ENCODE results near the gene AUP1.

DNA sequence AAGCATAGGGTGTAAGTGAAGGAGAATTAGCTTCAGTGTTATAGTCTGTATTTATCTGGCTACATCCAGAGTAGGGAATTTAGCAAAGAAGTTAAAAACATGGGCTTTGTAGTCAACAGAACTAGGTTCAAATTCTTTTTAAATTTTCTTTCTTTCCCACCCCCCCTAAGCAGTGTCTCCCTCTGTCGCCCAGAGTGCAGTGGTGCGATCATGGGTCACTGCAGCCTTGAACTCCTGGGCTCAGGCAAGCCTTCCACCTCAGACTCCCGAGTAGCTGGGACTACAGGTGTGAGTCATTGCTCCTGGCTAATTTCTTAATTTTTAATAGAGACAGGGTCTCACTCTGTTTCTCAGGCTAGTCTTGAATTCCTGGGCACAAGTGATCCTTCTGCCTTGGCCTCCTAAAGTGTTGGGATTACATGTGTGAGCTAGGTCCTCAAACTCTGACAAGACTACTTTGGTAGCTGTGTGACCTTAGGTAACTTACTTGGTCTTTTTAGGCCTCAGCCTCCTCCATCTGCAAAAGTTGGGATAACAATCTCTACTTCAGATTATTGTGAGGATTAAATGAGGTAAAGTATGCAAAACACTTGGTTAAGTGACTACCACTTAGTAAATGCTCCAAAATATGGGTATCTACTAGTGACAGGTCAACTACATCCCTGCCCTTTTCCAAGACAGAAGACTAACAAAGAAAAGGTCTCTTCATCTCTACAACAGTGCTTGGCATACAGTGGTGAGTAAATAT is 42.8 kb upstream of the AUP1 start:
- TF ChIP-seq POLR2A (IDR thresholded peaks at IDR 0.05): no peak
- TF ChIP-seq, protein P1, sequence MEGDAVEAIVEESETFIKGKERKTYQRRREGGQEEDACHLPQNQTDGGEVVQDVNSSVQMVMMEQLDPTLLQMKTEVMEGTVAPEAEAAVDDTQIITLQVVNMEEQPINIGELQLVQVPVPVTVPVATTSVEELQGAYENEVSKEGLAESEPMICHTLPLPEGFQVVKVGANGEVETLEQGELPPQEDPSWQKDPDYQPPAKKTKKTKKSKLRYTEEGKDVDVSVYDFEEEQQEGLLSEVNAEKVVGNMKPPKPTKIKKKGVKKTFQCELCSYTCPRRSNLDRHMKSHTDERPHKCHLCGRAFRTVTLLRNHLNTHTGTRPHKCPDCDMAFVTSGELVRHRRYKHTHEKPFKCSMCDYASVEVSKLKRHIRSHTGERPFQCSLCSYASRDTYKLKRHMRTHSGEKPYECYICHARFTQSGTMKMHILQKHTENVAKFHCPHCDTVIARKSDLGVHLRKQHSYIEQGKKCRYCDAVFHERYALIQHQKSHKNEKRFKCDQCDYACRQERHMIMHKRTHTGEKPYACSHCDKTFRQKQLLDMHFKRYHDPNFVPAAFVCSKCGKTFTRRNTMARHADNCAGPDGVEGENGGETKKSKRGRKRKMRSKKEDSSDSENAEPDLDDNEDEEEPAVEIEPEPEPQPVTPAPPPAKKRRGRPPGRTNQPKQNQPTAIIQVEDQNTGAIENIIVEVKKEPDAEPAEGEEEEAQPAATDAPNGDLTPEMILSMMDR (IDR thresholded peaks at IDR 0.05): no peak

Measured in lower leg skin (tissue), 3 donors.